ENCODE results near the gene FIBCD1.

Gene FIBCD1

GRCh38 chr9:130906735-130907416 is 32.2 kb downstream of the FIBCD1 start:
- no peak for DNase-seq (ENCODE audit: low spot score)

- DNase-seq (ENCODE audit: low spot score), result no peak
Measured at GRCh38 chr9:130905902-130906734, 32.9 kb downstream of the FIBCD1 start.

GRCh38 chr9:130905125-130905901 is 33.7 kb downstream of the FIBCD1 start:
- DNase-seq (ENCODE audit: low spot score), result no peak

GRCh38 chr9:130904070-130905044 is 34.7 kb downstream of the FIBCD1 start:
- DNase-seq (ENCODE audit: low spot score), result no peak

GRCh38 chr9:130903194-130904069 is 35.6 kb downstream of the FIBCD1 start:
- no peak for DNase-seq (ENCODE audit: low spot score)

- DNase-seq (ENCODE audit: low spot score), result no peak
Measured at GRCh38 chr9:130902204-130903185, 36.6 kb downstream of the FIBCD1 start.

- peak; percentile 30 for DNase-seq (ENCODE audit: low spot score)
Measured at GRCh38 chr9:130901498-130902203, 37.4 kb downstream of the FIBCD1 start.

- DNase-seq (ENCODE audit: low spot score), result no peak
Measured at GRCh38 chr9:130900701-130901497, 38.1 kb downstream of the FIBCD1 start.

- DNase-seq (ENCODE audit: low spot score), result no peak
Measured at GRCh38 chr9:130899051-130899748, 39.8 kb downstream of the FIBCD1 start.

- no peak for DNase-seq (ENCODE audit: low spot score)
Measured at GRCh38 chr9:130898552-130898852, 40.5 kb downstream of the FIBCD1 start.

GRCh38 chr9:130897848-130898551 is 41.0 kb downstream of the FIBCD1 start:
- no peak for DNase-seq (ENCODE audit: low spot score)

GRCh38 chr9:130897105-130897751 is 41.8 kb downstream of the FIBCD1 start:
- DNase-seq (ENCODE audit: low spot score), result no peak

GRCh38 chr9:130896233-130897014 is 42.6 kb downstream of the FIBCD1 start, which contains the start of gene QRFP:
QRFP (minus strand) TSS chr9:130896812; CDS start chr9:130893838, 2,974 bp downstream.
- no peak for DNase-seq (ENCODE audit: low spot score)

GRCh38 chr9:130895481-130896232 is 43.4 kb downstream of the FIBCD1 start:
- DNase-seq (ENCODE audit: low spot score), result no peak

Data from AG08395 (cell line).